ENCODE data around the gene WDR75.
A peak's percentile ranks its signal among the peaks of the same experiment; 100 is the strongest.
"Not testable (repeated sequence)": the region's sequence is repeated elsewhere in the genome, so short reads cannot be mapped to it uniquely, and the experiment has no call there.

The WDR75 gene

GRCh38 chr2:189424961-189425360 is 16.3 kb upstream of the WDR75 start:
- TF ChIP-seq, protein P1, sequence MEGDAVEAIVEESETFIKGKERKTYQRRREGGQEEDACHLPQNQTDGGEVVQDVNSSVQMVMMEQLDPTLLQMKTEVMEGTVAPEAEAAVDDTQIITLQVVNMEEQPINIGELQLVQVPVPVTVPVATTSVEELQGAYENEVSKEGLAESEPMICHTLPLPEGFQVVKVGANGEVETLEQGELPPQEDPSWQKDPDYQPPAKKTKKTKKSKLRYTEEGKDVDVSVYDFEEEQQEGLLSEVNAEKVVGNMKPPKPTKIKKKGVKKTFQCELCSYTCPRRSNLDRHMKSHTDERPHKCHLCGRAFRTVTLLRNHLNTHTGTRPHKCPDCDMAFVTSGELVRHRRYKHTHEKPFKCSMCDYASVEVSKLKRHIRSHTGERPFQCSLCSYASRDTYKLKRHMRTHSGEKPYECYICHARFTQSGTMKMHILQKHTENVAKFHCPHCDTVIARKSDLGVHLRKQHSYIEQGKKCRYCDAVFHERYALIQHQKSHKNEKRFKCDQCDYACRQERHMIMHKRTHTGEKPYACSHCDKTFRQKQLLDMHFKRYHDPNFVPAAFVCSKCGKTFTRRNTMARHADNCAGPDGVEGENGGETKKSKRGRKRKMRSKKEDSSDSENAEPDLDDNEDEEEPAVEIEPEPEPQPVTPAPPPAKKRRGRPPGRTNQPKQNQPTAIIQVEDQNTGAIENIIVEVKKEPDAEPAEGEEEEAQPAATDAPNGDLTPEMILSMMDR (conservative IDR thresholded peaks at IDR 0.05; ENCODE audit: low read depth, low read length) = no peak
- H3K4me3 ChIP-seq (ENCODE audit: low read depth, low read length) = no peak overlapping the region
- DNase-seq (ENCODE audit: low read depth) = no peak

- no peak for DNase-seq (ENCODE audit: low read depth)
- no peak overlapping the region for H3K4me3 ChIP-seq (ENCODE audit: low read depth, low read length)
- TF ChIP-seq, protein P1 (conservative IDR thresholded peaks at IDR 0.05; ENCODE audit: low read depth, low read length) = no peak
Measured at GRCh38 chr2:189425676-189426075, 15.6 kb upstream of the WDR75 start.

DNA sequence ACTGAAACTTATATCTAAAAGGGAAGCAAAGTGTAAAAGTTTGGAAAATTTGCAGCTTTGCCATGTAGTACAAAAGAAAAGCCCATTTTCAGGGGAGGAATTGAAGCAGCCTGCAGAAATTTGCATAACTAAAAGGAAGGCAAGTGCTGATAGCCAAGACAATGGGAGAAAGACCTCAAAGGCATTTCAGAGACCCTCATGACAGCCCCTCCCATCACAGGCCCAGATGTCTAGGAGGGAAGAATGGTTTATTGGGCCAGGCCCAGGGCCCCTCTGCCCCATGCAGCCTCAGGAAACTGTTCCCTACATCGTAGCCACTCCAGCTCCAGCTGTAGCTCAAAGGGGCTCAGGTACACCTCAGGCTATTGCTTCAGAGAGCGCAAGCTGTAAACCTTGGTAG is 14.4 kb upstream of the WDR75 start:
- DNase-seq (ENCODE audit: low read depth) = no peak
- H3K4me3 ChIP-seq (ENCODE audit: low read depth, low read length) = no peak overlapping the region
- TF ChIP-seq, protein P1 (conservative IDR thresholded peaks at IDR 0.05; ENCODE audit: low read depth, low read length) = no peak

DNA sequence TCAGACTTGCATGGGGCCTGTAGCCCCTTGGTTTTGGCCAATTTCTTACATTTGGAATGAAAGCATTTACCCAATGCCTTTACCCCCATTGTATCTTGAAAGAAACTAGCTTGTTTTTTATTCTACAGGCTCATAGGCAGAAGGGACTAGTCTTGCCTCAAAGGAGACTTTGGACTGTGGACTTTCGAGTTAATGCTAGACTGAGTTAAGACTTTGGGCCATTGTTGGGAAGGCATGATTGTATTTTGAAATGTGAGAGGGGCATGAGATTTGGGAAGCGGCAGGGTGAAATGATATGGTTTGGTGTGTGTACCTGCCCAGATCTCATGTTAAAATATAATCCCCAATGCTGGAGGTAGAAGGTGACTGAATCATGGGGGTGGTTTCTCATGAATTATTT is 13.4 kb upstream of the WDR75 start:
- no peak for DNase-seq (ENCODE audit: low read depth)
- TF ChIP-seq, protein P1 (conservative IDR thresholded peaks at IDR 0.05; ENCODE audit: low read depth, low read length) = no peak
- no peak overlapping the region for H3K4me3 ChIP-seq (ENCODE audit: low read depth, low read length)

DNA sequence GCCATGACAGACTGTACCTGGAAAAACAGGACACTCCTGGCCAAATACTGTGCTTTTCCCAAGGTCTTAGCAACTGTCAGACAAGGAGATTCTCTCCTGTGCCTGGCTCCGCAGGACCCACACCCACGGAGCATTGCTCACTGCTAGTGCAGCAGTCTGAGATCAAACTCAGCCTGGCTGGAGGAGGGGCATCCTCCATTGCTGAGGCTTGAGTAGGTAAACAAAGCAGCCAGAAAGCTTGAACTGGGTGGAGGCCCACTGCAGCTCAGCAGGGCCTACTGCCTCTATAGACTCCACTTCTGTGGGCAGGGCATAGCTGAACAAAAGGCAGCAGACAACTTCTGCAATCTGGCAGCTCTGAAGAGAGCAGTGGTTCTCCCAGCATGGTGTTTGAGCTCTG is 10.8 kb upstream of the WDR75 start:
- not testable (repeated sequence) for H3K4me3 ChIP-seq (ENCODE audit: low read depth, low read length)
- DNase-seq (ENCODE audit: low read depth) = peak; percentile 53

DNA sequence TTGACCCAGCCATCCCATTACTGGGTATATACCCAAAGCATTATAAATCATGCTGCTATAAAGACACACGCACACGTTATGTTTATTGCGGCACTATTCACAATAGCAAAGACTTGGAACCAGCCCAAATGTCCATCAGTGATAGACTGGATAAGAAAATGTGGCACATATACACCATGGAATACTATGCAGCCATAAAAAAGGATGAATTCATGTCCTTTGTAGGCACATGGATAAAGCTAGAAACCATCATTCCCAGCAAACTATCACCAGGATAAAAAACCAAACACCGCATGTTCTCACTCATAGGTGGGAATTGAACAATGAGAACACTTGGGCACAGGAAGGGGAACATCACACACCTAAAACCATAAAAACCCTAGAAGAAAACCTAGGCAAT is 5.5 kb upstream of the WDR75 start:
- DNase-seq (ENCODE audit: low read depth); H3K4me3 ChIP-seq (ENCODE audit: low read depth, low read length): not testable (repeated sequence)

GRCh38 chr2:189437926-189438325 is 3.3 kb upstream of the WDR75 start:
- no peak for DNase-seq (ENCODE audit: low read depth)
- TF ChIP-seq, protein P1 (conservative IDR thresholded peaks at IDR 0.05; ENCODE audit: low read depth, low read length) = no peak

GRCh38 chr2:189439342-189439741 is 1.9 kb upstream of the WDR75 start:
- peak; percentile 10 for DNase-seq (ENCODE audit: low read depth)
- TF ChIP-seq, protein P1 (conservative IDR thresholded peaks at IDR 0.05; ENCODE audit: low read depth, low read length) = peak; percentile 26

More at GRCh38 chr2:189437926-189438325, 3.3 kb upstream of the WDR75 start:
- no peak overlapping the region for H3K4me3 ChIP-seq (ENCODE audit: low read depth, low read length)

More at GRCh38 chr2:189439342-189439741, 1.9 kb upstream of the WDR75 start:
- no peak overlapping the region for H3K4me3 ChIP-seq (ENCODE audit: low read depth, low read length)
